CD14-positive monocyte (primary cell): Measurements from ENCODE around the gene RAPGEF2. TPM values are rescaled to one million over a fixed set of nuclear protein-coding genes. Genes with fewer than 3 reads are reported as not detected.

ENCODE experiments used
- DNase-seq, 3 donors: peaks; one replicate each; pipeline ENCODE4 v3.0.0-alpha.2; 2011 to 2022
- H2AFZ ChIP-seq: 2 replicates; pipeline ENCODE4 v1.6.0; 2012; ENCODE audit warnings: mild to moderate bottlenecking, low read depth, low read length, inconsistent platforms; ENCODE audit not compliant: insufficient read depth, poor library complexity, severe bottlenecking
- H3K27ac ChIP-seq, 2 donors: 1 replicate in 1 of 2; 2 replicates in 1 of 2; pipeline ENCODE4 v1.5.1; 2012 to 2013; ENCODE audit warnings: low read length in 2 of 2, control low read depth in 1 of 2, inconsistent platforms in 1 of 2, low read depth in 1 of 2, mild to moderate bottlenecking in 1 of 2
- H3K27me3 ChIP-seq, 2 donors: one replicate each; pipeline versions ENCODE4 v1.6.0 to v1.6.1; 2011 to 2013; ENCODE audit warnings: low read length in 2 of 2; ENCODE audit not compliant: control insufficient read depth in 2 of 2, insufficient read depth in 2 of 2
- H3K36me3 ChIP-seq, 2 donors: replicated peaks in 1 of 2; 1 replicate in 1 of 2; 2 replicates in 1 of 2; pipeline versions ENCODE4 v1.5.1 to v1.6.1; 2012 to 2013; ENCODE audit warnings: low read length in 2 of 2, control low read depth in 1 of 2, inconsistent platforms in 1 of 2, mild to moderate bottlenecking in 1 of 2; ENCODE audit not compliant: insufficient read depth in 2 of 2, control insufficient read depth in 1 of 2
- H3K4me1 ChIP-seq, 2 donors: 1 replicate in 1 of 2; 2 replicates in 1 of 2; pipeline versions ENCODE4 v1.5.1 to v1.6.1; 2012 to 2013; ENCODE audit warnings: low read length in 2 of 2, control low read depth in 1 of 2, inconsistent platforms in 1 of 2, mild to moderate bottlenecking in 1 of 2, moderate library complexity in 1 of 2; ENCODE audit not compliant: insufficient read depth in 2 of 2, control insufficient read depth in 1 of 2
- H3K4me2 ChIP-seq: replicated peaks from 2 replicates; pipeline ENCODE3; 2012; ENCODE audit warnings: low read length, moderate library complexity, mild to moderate bottlenecking; ENCODE audit not compliant: poor library complexity, severe bottlenecking; ENCODE audit errors: extremely low read depth
- H3K4me3 ChIP-seq, 3 experiments: fragments of 200-600 bp in 1 of 3; sonication (generic) in 1 of 3; replicated peaks in 1 of 3; 1 replicate in 2 of 3; 2 replicates in 1 of 3; pipeline ENCODE4 v1.5.1; 2011 to 2013; ENCODE audit warnings: low read length in 3 of 3, mild to moderate bottlenecking in 3 of 3, control low read depth in 2 of 3, low read depth in 2 of 3, inconsistent platforms in 1 of 3, moderate library complexity in 1 of 3
- H3K79me2 ChIP-seq: 2 replicates; pipeline ENCODE4 v1.6.0; 2012; ENCODE audit warnings: mild to moderate bottlenecking, control low read depth, inconsistent platforms, low read length, moderate library complexity; ENCODE audit not compliant: insufficient read depth
- H3K9ac ChIP-seq: 2 replicates; pipeline ENCODE4 v1.6.0; 2017; ENCODE audit warnings: low read length, mild to moderate bottlenecking; ENCODE audit not compliant: insufficient read depth, poor library complexity, severe bottlenecking
- H3K9me3 ChIP-seq, 2 donors: replicated peaks in 1 of 2; 1 replicate in 1 of 2; 2 replicates in 1 of 2; pipeline versions ENCODE4 v1.5.1 to v1.6.1; 2012 to 2013; ENCODE audit warnings: low read length in 2 of 2, control low read depth in 1 of 2; ENCODE audit not compliant: control insufficient read depth in 1 of 2, insufficient read depth in 1 of 2
- H4K20me1 ChIP-seq: 2 replicates; pipeline ENCODE4 v1.6.0; 2012; ENCODE audit warnings: mild to moderate bottlenecking, low read length, control low read depth, moderate library complexity; ENCODE audit not compliant: insufficient read depth
- H3K27ac Mint-ChIP-seq, 7 donors: one replicate each; pipeline ENCODE4 v1.8.0; 2020; ENCODE audit warnings: mild to moderate bottlenecking in 7 of 7, mixed read lengths in 7 of 7, moderate library complexity in 6 of 7, inconsistent platforms in 2 of 7
- H3K27me3 Mint-ChIP-seq, 3 donors: one replicate each; pipeline ENCODE4 v1.8.0; 2021 to 2022; ENCODE audit warnings: low read depth in 3 of 3, mild to moderate bottlenecking in 3 of 3, mixed read lengths in 3 of 3, moderate library complexity in 3 of 3, inconsistent platforms in 1 of 3
- H3K36me3 Mint-ChIP-seq, 2 donors: one replicate each; pipeline ENCODE4 v1.8.0; 2020; ENCODE audit warnings: mixed read lengths in 2 of 2, inconsistent platforms in 1 of 2, mild to moderate bottlenecking in 1 of 2
- H3K4me1 Mint-ChIP-seq: one replicate; pipeline ENCODE4 v1.8.0; 2020; ENCODE audit warnings: mild to moderate bottlenecking, mixed read lengths
- H3K4me3 Mint-ChIP-seq, 2 donors: one replicate each; pipeline ENCODE4 v1.8.0; 2020; ENCODE audit warnings: mild to moderate bottlenecking in 2 of 2, mixed read lengths in 2 of 2, moderate library complexity in 1 of 2
- H3K9me3 Mint-ChIP-seq, 7 donors: one replicate each; pipeline ENCODE4 v1.8.0; 2020 to 2022; ENCODE audit warnings: mixed read lengths in 7 of 7, mild to moderate bottlenecking in 6 of 7, moderate library complexity in 6 of 7, inconsistent platforms in 2 of 7
- WGBS: methylation state at CpG from one replicate; pipeline ENCODE4 v1.1.5; 2013; ENCODE audit warnings: missing lambda C conversion rate; ENCODE audit not compliant: insufficient coverage; 5-methylcytosine and 5-hydroxymethylcytosine counted together
- intact Hi-C, 2 donors: fragments of 100-400 bp; cut with micrococcal nuclease; formaldehyde crosslinking; loops; one replicate each; pipeline versions ENCODE4 v1.15.0 to v1.15.1; 2023
- polyA plus RNA-seq, 3 donors: library from polyadenylated mRNA; depleted of rRNA in 1 of 3; unstranded in 2 of 3; stranded (reverse) in 1 of 3; fragments of 300-500 nt in 2 of 3; fragments of >200 nt in 1 of 3; fragmentation: Illumina TruSeq in 2 of 3; gene quantifications; 1 replicate in 2 of 3; 2 replicates in 1 of 3; pipeline ENCODE4 v1.2.3, GENCODE V29; 2012 to 2021
- TF ChIP-seq, protein P1 (sequence below): fragments of 200-600 bp; IDR thresholded peaks from one replicate; pipeline ENCODE4 v1.8.0; 2022; ENCODE audit warnings: antibody characterized with exemption, mild to moderate bottlenecking

RAPGEF2 gene
- polyA plus RNA-seq, 3 donors, result 1.5 to 29.8 (median 2.0) TPM

DNA sequence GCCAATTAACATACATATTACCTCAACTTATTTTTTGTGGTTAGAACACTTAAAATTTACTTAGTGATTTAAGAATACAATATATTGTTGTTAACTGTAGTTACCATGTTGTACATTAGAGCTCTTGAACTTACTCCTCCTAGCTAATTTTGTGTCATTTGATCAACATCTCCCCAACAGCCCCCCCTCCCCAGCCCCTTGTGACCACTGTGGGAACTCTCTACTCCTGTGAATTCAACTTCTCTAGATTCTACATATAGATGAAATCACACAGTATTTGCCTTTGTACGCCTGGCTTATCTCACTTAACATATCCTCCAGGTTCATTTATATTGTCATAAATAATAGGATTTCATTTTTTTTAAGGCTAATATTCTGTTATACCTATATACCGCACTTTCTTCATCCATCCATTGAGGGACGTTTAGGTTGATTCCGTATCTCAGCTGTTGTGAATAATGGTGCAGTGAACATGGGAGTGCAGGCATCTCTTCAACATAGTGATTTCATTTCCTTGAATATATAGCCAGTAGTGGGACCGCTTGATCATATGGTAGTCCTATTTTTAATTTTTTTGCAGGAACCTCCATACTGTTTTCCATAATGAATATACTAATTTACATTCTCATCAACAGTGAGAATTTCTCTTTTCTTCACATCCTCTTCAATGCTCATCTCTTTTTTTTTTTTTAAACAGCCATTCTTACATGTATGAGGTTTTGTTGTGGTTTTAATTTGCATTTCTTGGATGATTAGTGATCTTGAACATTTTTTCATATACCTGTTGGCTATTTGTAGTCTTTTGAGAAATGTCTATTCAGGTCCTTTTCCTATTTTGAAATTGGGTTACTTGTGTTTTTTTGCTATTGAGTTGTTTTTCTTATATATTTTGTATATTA lies 66.8 kb downstream of the RAPGEF2 start:
- H3K27me3 ChIP-seq, result no peaks in the 10 kb centered on the region
- Mint-ChIP-seq H3K27ac (no peak overlapping the region), H3K36me3 (no peaks in the 10 kb centered on the region), H3K27me3 (no peaks in the 10 kb centered on the region), H3K4me1 (peaks cover 29% of the 10 kb centered on the region), H3K4me3 (no peak overlapping the region), H3K9me3 (peaks cover 0 to 2% (median 0%) of the 10 kb centered on the region in 7 donors)
- H3K4me3 ChIP-seq, result no peak overlapping the region
- peaks cover 55% of the 10 kb centered on the region for H3K79me2 ChIP-seq
- intact Hi-C loops, result loop anchor here (10.0 kb wide), 2 partner anchors 65 to 315 kb away; partner anchors contain the start of gene RAPGEF2 (in 1 of the 2)
- TF ChIP-seq, protein P1, sequence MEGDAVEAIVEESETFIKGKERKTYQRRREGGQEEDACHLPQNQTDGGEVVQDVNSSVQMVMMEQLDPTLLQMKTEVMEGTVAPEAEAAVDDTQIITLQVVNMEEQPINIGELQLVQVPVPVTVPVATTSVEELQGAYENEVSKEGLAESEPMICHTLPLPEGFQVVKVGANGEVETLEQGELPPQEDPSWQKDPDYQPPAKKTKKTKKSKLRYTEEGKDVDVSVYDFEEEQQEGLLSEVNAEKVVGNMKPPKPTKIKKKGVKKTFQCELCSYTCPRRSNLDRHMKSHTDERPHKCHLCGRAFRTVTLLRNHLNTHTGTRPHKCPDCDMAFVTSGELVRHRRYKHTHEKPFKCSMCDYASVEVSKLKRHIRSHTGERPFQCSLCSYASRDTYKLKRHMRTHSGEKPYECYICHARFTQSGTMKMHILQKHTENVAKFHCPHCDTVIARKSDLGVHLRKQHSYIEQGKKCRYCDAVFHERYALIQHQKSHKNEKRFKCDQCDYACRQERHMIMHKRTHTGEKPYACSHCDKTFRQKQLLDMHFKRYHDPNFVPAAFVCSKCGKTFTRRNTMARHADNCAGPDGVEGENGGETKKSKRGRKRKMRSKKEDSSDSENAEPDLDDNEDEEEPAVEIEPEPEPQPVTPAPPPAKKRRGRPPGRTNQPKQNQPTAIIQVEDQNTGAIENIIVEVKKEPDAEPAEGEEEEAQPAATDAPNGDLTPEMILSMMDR, result no peak
- no peak for DNase-seq
- H4K20me1 ChIP-seq, result peaks cover 87% of the 10 kb centered on the region
- H3K9ac ChIP-seq, result no peak overlapping the region
- H3K9me3 ChIP-seq, result no peaks in the 10 kb centered on the region
- peaks cover 13 to 19% of the 10 kb centered on the region in 2 donors for H3K4me1 ChIP-seq
- no peak overlapping the region for H2AFZ ChIP-seq
- no peak overlapping the region for H3K27ac ChIP-seq
- H3K4me2 ChIP-seq, result no peak overlapping the region
- WGBS, result no CpG with 5 or more reads among the region's 5 CpGs
- H3K36me3 ChIP-seq, result no peaks in the 10 kb centered on the region

DNA sequence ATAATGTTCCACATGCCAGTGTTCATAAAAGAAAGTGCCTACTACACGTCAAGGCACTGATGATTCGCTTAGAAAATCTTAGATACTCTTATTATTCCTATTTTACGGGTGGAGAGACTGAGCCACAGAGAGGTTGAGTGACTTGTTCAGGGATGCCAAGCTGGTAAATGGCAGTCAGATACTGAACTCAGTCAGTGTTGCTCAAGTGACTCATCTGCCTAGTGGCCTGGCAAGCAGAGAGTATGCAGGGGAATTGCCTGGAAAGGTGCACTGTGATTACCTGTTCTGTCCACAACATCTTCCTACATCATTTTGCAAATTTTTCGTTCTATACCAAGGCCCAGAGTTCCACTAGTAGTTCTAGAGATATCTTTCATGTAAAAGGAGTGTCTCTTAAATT lies 68.4 kb downstream of the RAPGEF2 start:
- Histone ChIP-seq H3K36me3 (no peaks in the 10 kb centered on the region), H3K4me3 (no peak overlapping the region), H3K9me3 (no peaks in the 10 kb centered on the region), H3K79me2 (peaks cover 61% of the 10 kb centered on the region), H4K20me1 (peaks cover 88% of the 10 kb centered on the region), H2AFZ (no peak overlapping the region), H3K27me3 (no peaks in the 10 kb centered on the region), H3K4me2 (no peak overlapping the region), H3K9ac (no peak overlapping the region), H3K4me1 (peaks cover 24 to 34% of the 10 kb centered on the region in 2 donors), H3K27ac (no peak overlapping the region)
- Mint-ChIP-seq H3K27ac (no peak overlapping the region), H3K4me3 (no peak overlapping the region), H3K27me3 (no peaks in the 10 kb centered on the region), H3K36me3 (no peaks in the 10 kb centered on the region), H3K4me1 (peaks cover 44% of the 10 kb centered on the region), H3K9me3 (no peaks in the 10 kb centered on the region)
- intact Hi-C loops, result loop anchor here (10.0 kb wide), 2 partner anchors 66 to 316 kb away; partner anchors contain the start of gene RAPGEF2 (in 1 of the 2)
- TF ChIP-seq, protein P1, result no peak
- DNase-seq, result no peak
- no CpG with 5 or more reads among the region's 4 CpGs for WGBS
